Measurements from ENCODE around the gene MIEF2. TPM values are rescaled to one million over a fixed set of nuclear protein-coding genes. Genes with fewer than 3 reads are reported as not detected.

The MIEF2 gene
- total and polyA plus RNA-seq, 2 donors (not counting 3 experiments of a cell fraction or from before 2014, with no cell fraction given), result 8.3 to 22.7 TPM

GRCh38 chr17:18248300-18248731 lies 12.1 kb upstream of the MIEF2 start:
- dilution Hi-C loops (cut with MboI; ENCODE audit: extremely low pct_ligation_motif_present, low sequenced_read_pairs), result no loop called here
- peak; percentile 98 for FAIRE-seq

More at GRCh38 chr17:18248300-18248731, 12.1 kb upstream of the MIEF2 start:
- Histone ChIP-seq H3K4me1 (ENCODE audit: control insufficient read depth, extremely low read depth, insufficient read depth, low read length) (peaks cover 23% of the 10 kb centered on the region), H3K36me3 (ENCODE audit: control insufficient read depth in 2 of 2, extremely low read depth in 1 of 2, insufficient read depth in 2 of 2, low read length in 2 of 2) (peaks cover 17 to 58% of the 10 kb centered on the region in 2 experiments), H3K9ac (replicated peaks; ENCODE audit: extremely low read depth, insufficient read depth, low read length) (peak overlapping the region; percentile 25), H3K27ac (ENCODE audit: insufficient read depth, low read depth, low read length) (peak overlapping the region; percentile 82), H4K20me1 (replicated peaks; ENCODE audit: control insufficient read depth, extremely low read depth, insufficient read depth, low read length) (no peaks in the 10 kb centered on the region), H3K9me3 (replicated peaks; ENCODE audit: control insufficient read depth, insufficient read depth, low read length) (no peaks in the 10 kb centered on the region), H2AFZ (ENCODE audit: low read depth, low read length) (no peak overlapping the region), H3K9me1 (replicated peaks; ENCODE audit: control insufficient read depth, extremely low read depth, insufficient read depth, low read length) (no peaks in the 10 kb centered on the region), H3K4me2 (ENCODE audit: insufficient read depth, low read length) (no peak overlapping the region), H3K4me3 (replicated peaks in 1 of 3; ENCODE audit: insufficient read depth in 1 of 3, low read depth in 1 of 3, low read length in 3 of 3) (no peak overlapping the region), H3K79me2 (ENCODE audit: control insufficient read depth, insufficient read depth, low read length) (no peaks in the 10 kb centered on the region), H3K27me3 (ENCODE audit: control insufficient read depth in 2 of 2, insufficient read depth in 2 of 2, low read length in 2 of 2) (no peaks in the 10 kb centered on the region)
- peak; percentile 91 for DNase-seq (ENCODE audit: low read depth, low spot score)
- ChIA-PET POLR2A (interaction anchor here (1.3 kb wide), 1 partner anchor 23 kb away, joined by 4 read pairs; the partner anchor contains the start of gene LLGL1), CTCF (interaction anchor here (0.6 to 2.5 kb wide), 20 partner anchors 9 to 248 kb away, joined by 3 to 13 read pairs (median 3); no protein-coding TSS in a partner anchor)
- intact Hi-C loops (cut with micrococcal nuclease), result loop anchor here (5.0 kb wide), 1 partner anchor 54 kb away; no protein-coding TSS in a partner anchor
- TF ChIP-seq POLR2A (IDR thresholded peaks at IDR 0.05; ENCODE audit: low read depth, low read length) (peak; percentile 52), JUN (IDR thresholded peaks at IDR 0.05; ENCODE audit: borderline replicate concordance, insufficient read depth, insufficient read length, low read depth) (peak; percentile 42), MYC (IDR thresholded peaks at IDR 0.05; ENCODE audit: low read depth, low read length) (no peak), FOS (IDR thresholded peaks at IDR 0.05; ENCODE audit: borderline replicate concordance, insufficient read depth, low read length) (no peak), MAX (IDR thresholded peaks at IDR 0.05; ENCODE audit: insufficient read depth, insufficient read length) (peak; percentile 63), POLR2AphosphoS5 (IDR thresholded peaks at IDR 0.05; ENCODE audit: insufficient read depth, low read depth, low read length) (peak; percentile 64), CTCF (IDR thresholded peaks at IDR 0.05; ENCODE audit: extremely low read depth in 1 of 2, insufficient read depth in 1 of 2, low read depth in 1 of 2, low read length in 2 of 2) (peak; percentile 66 to 74), EZH2 (IDR thresholded peaks at IDR 0.05; ENCODE audit: borderline replicate concordance, low read depth, low read length, severe bottlenecking) (no peak), GATA2 (IDR thresholded peaks at IDR 0.05; ENCODE audit: insufficient read depth, insufficient read length, low read depth, low read length) (no peak)
- BruUV-seq (replicated peaks), result no TSS peak
